ENCODE results near the gene ATP2B3. TPM values are rescaled to one million over a fixed set of nuclear protein-coding genes. Genes with fewer than 3 reads are reported as not detected.

The ATP2B3 gene
- total RNA-seq, 1 donor from 2014 or later: not detected

GRCh38 chrX:153517946-153518834 lies 748 bp downstream of the ATP2B3 start:
- no peak overlapping the region for H3K4me3 Mint-ChIP-seq (ENCODE audit: low read depth)
- DNase-seq (ENCODE audit: low spot score): no peak
- intact Hi-C loops (cut with micrococcal nuclease): no loop called here
- H3K27me3 Mint-ChIP-seq (ENCODE audit: low read depth): peaks cover 18% of the 10 kb centered on the region
- H3K4me1 Mint-ChIP-seq (ENCODE audit: low read depth): no peaks in the 10 kb centered on the region
- no peaks in the 10 kb centered on the region for H3K9me3 Mint-ChIP-seq
- no peak overlapping the region for H3K27ac Mint-ChIP-seq
- no peaks in the 10 kb centered on the region for H3K36me3 Mint-ChIP-seq (ENCODE audit: low read depth)

GRCh38 chrX:153519569-153520286 lies 2.3 kb downstream of the ATP2B3 start:
- Mint-ChIP-seq H3K27me3 (ENCODE audit: low read depth) (peaks cover 18% of the 10 kb centered on the region), H3K4me1 (ENCODE audit: low read depth) (no peaks in the 10 kb centered on the region), H3K27ac (no peak overlapping the region), H3K4me3 (ENCODE audit: low read depth) (no peak overlapping the region), H3K36me3 (ENCODE audit: low read depth) (no peaks in the 10 kb centered on the region), H3K9me3 (no peaks in the 10 kb centered on the region)
- intact Hi-C loops (cut with micrococcal nuclease): no loop called here
- no peak for DNase-seq (ENCODE audit: low spot score)

GRCh38 chrX:153520287-153520917 lies 3.0 kb downstream of the ATP2B3 start:
- Mint-ChIP-seq H3K27me3 (ENCODE audit: low read depth) (peaks cover 18% of the 10 kb centered on the region), H3K36me3 (ENCODE audit: low read depth) (no peaks in the 10 kb centered on the region), H3K9me3 (no peaks in the 10 kb centered on the region), H3K4me3 (ENCODE audit: low read depth) (no peak overlapping the region), H3K4me1 (ENCODE audit: low read depth) (no peaks in the 10 kb centered on the region), H3K27ac (no peak overlapping the region)
- no peak for DNase-seq (ENCODE audit: low spot score)
- intact Hi-C loops (cut with micrococcal nuclease): no loop called here

- intact Hi-C loops (cut with micrococcal nuclease): no loop called here
- H3K27me3 Mint-ChIP-seq (ENCODE audit: low read depth): peaks cover 14% of the 10 kb centered on the region
- no peaks in the 10 kb centered on the region for H3K36me3 Mint-ChIP-seq (ENCODE audit: low read depth)
- no peaks in the 10 kb centered on the region for H3K4me1 Mint-ChIP-seq (ENCODE audit: low read depth)
- no peak overlapping the region for H3K27ac Mint-ChIP-seq
- DNase-seq (ENCODE audit: low spot score): no peak
- H3K9me3 Mint-ChIP-seq: no peaks in the 10 kb centered on the region
- H3K4me3 Mint-ChIP-seq (ENCODE audit: low read depth): no peak overlapping the region
Measured at GRCh38 chrX:153521034-153521433, 3.6 kb downstream of the ATP2B3 start.

- intact Hi-C loops (cut with micrococcal nuclease): no loop called here
- Mint-ChIP-seq H3K36me3 (ENCODE audit: low read depth) (no peaks in the 10 kb centered on the region), H3K27me3 (ENCODE audit: low read depth) (peaks cover 8% of the 10 kb centered on the region), H3K4me1 (ENCODE audit: low read depth) (no peaks in the 10 kb centered on the region), H3K27ac (no peak overlapping the region), H3K9me3 (no peaks in the 10 kb centered on the region), H3K4me3 (ENCODE audit: low read depth) (no peak overlapping the region)
- DNase-seq (ENCODE audit: low spot score): no peak
Measured at GRCh38 chrX:153522259-153522658, 4.8 kb downstream of the ATP2B3 start.

- H3K27ac Mint-ChIP-seq: no peak overlapping the region
- H3K36me3 Mint-ChIP-seq (ENCODE audit: low read depth): no peaks in the 10 kb centered on the region
- intact Hi-C loops (cut with micrococcal nuclease): no loop called here
- H3K27me3 Mint-ChIP-seq (ENCODE audit: low read depth): peaks cover 7% of the 10 kb centered on the region
- no peaks in the 10 kb centered on the region for H3K4me1 Mint-ChIP-seq (ENCODE audit: low read depth)
- DNase-seq (ENCODE audit: low spot score): no peak
- H3K4me3 Mint-ChIP-seq (ENCODE audit: low read depth): no peak overlapping the region
- H3K9me3 Mint-ChIP-seq: no peaks in the 10 kb centered on the region
Measured at GRCh38 chrX:153523269-153523668, 5.8 kb downstream of the ATP2B3 start.

- Mint-ChIP-seq H3K36me3 (ENCODE audit: low read depth) (no peaks in the 10 kb centered on the region), H3K4me3 (ENCODE audit: low read depth) (no peak overlapping the region), H3K9me3 (no peaks in the 10 kb centered on the region), H3K4me1 (ENCODE audit: low read depth) (no peaks in the 10 kb centered on the region), H3K27me3 (ENCODE audit: low read depth) (peaks cover 2% of the 10 kb centered on the region), H3K27ac (no peak overlapping the region)
- intact Hi-C loops (cut with micrococcal nuclease): no loop called here
- DNase-seq (ENCODE audit: low spot score): no peak
Measured at GRCh38 chrX:153524234-153524633, 6.8 kb downstream of the ATP2B3 start.

GRCh38 chrX:153525451-153525850 lies 8.0 kb downstream of the ATP2B3 start:
- H3K4me1 Mint-ChIP-seq (ENCODE audit: low read depth): no peaks in the 10 kb centered on the region
- H3K27ac Mint-ChIP-seq: no peak overlapping the region
- intact Hi-C loops (cut with micrococcal nuclease): no loop called here

GRCh38 chrX:153526042-153526441 lies 8.6 kb downstream of the ATP2B3 start:
- no peak for DNase-seq (ENCODE audit: low spot score)
- Mint-ChIP-seq H3K27me3 (ENCODE audit: low read depth) (no peaks in the 10 kb centered on the region), H3K27ac (no peak overlapping the region), H3K36me3 (ENCODE audit: low read depth) (no peaks in the 10 kb centered on the region), H3K9me3 (no peaks in the 10 kb centered on the region), H3K4me1 (ENCODE audit: low read depth) (no peaks in the 10 kb centered on the region), H3K4me3 (ENCODE audit: low read depth) (no peak overlapping the region)
- intact Hi-C loops (cut with micrococcal nuclease): no loop called here

More at GRCh38 chrX:153525451-153525850, 8.0 kb downstream of the ATP2B3 start:
- Mint-ChIP-seq H3K36me3 (ENCODE audit: low read depth) (no peaks in the 10 kb centered on the region), H3K9me3 (no peaks in the 10 kb centered on the region), H3K27me3 (ENCODE audit: low read depth) (no peaks in the 10 kb centered on the region), H3K4me3 (ENCODE audit: low read depth) (no peak overlapping the region)
- no peak for DNase-seq (ENCODE audit: low spot score)

- no peaks in the 10 kb centered on the region for H3K9me3 Mint-ChIP-seq
- intact Hi-C loops (cut with micrococcal nuclease): no loop called here
- H3K27ac Mint-ChIP-seq: no peak overlapping the region
- no peak overlapping the region for H3K4me3 Mint-ChIP-seq (ENCODE audit: low read depth)
- DNase-seq (ENCODE audit: low spot score): no peak
- H3K27me3 Mint-ChIP-seq (ENCODE audit: low read depth): no peaks in the 10 kb centered on the region
- no peaks in the 10 kb centered on the region for H3K4me1 Mint-ChIP-seq (ENCODE audit: low read depth)
- H3K36me3 Mint-ChIP-seq (ENCODE audit: low read depth): no peaks in the 10 kb centered on the region
Measured at GRCh38 chrX:153526801-153527200, 9.4 kb downstream of the ATP2B3 start.

- no peaks in the 10 kb centered on the region for H3K27me3 Mint-ChIP-seq (ENCODE audit: low read depth)
- H3K4me1 Mint-ChIP-seq (ENCODE audit: low read depth): no peaks in the 10 kb centered on the region
Measured at GRCh38 chrX:153527208-153527607, 9.8 kb downstream of the ATP2B3 start.

GRCh38 chrX:153530411-153531129 lies 13.1 kb downstream of the ATP2B3 start:
- no peak for DNase-seq (ENCODE audit: low spot score)
- Mint-ChIP-seq H3K4me3 (ENCODE audit: low read depth) (no peak overlapping the region), H3K27ac (no peak overlapping the region), H3K9me3 (no peaks in the 10 kb centered on the region), H3K36me3 (ENCODE audit: low read depth) (no peaks in the 10 kb centered on the region), H3K27me3 (ENCODE audit: low read depth) (no peaks in the 10 kb centered on the region), H3K4me1 (ENCODE audit: low read depth) (no peaks in the 10 kb centered on the region)
- intact Hi-C loops (cut with micrococcal nuclease): no loop called here

More at GRCh38 chrX:153527208-153527607, 9.8 kb downstream of the ATP2B3 start:
- no peak overlapping the region for H3K4me3 Mint-ChIP-seq (ENCODE audit: low read depth)
- intact Hi-C loops (cut with micrococcal nuclease): no loop called here
- no peaks in the 10 kb centered on the region for H3K36me3 Mint-ChIP-seq (ENCODE audit: low read depth)
- no peaks in the 10 kb centered on the region for H3K9me3 Mint-ChIP-seq
- DNase-seq (ENCODE audit: low spot score): no peak
- H3K27ac Mint-ChIP-seq: no peak overlapping the region

Data from activated T-helper 2 cell treated with anti-CD3 and anti-CD28 coated beads, Interferon-gamma antibody, Interleukin-2, Interleukin-4, amounts not matched to agents 10 μg/mL and 5 μg/mL and 100 μg/mL, durations not matched to agents 14 hours and 24 hours and 36 hours (primary cell).